Limb (tissue), 2 donors: ENCODE measurements around the gene WDR81.
A peak's percentile ranks its signal among the peaks of the same experiment; 100 is the strongest.
"Not testable (repeated sequence)": the region's sequence is repeated elsewhere in the genome, so short reads cannot be mapped to it uniquely, and the experiment has no call there.

ENCODE experiments used
- DNase-seq, 2 donors: peaks; one replicate each; pipeline ENCODE4 v3.0.0-alpha.2; 2016; ENCODE audit errors: extremely low spot score in 2 of 2

The WDR81 gene

DNA sequence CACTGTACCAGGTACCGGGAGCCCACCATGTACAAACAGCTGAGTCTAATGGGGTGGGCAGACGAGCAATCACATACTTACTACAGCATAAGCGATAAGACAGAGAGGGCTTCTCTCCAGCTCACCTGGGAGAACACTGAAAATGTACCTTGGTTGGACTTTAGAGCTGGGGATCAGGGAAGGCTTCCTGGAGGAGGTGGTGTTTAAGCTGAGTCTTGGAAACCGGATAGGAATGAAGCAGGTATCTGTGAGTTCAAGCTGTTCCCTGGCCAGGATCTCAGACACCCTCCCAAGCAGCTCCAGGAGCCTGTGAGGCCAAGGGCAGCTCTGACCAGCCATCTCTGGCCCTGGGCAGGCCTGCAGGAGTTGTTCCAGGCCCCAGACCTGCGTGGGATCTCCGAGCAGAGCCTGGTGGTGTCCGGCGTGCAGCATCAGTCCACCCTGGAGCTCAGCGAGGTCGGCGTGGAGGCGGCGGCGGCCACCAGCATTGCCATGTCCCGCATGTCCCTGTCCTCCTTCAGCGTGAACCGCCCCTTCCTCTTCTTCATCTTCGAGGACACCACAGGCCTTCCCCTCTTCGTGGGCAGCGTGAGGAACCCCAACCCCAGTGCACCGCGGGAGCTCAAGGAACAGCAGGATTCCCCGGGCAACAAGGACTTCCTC lies 29.4 kb downstream of the WDR81 start:
- DNase-seq, result no peak

DNA sequence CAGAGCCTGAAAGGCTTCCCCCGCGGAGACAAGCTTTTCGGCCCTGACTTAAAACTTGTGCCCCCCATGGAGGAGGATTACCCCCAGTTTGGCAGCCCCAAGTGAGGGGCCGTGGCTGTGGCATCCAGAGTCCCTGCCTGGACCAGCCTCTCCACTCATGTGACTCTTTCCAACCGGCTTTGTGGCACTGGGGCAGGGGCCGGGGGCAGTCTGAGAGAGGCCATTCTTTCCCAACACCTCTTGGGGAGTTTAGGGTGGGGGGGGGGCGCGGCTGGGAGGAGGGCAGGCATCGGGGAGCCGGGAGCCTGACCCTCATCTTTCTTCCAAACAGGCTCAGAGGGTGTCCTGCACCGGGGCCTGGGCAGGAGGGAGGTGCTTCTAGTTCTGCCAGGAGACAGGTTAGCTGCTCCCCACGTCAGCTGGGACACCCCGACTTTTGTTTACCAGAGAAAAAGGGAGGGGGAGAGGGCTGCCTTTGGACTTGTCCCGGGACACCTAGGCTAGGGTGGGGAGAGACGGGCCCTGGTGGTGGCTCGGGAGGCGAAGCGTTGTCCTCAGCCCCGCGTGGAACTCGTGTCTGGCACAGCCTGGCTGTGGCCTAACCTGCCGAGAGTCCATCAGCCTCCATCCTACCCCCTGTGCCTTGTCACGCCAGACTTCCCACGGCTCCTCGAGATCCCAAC lies 30.1 kb downstream of the WDR81 start:
- no peak for DNase-seq

- no peak for DNase-seq
These were observed 30.8 kb downstream of the WDR81 start for GRCh38 chr17:1755252-1755826.

- no peak for DNase-seq
These were observed 31.3 kb downstream of the WDR81 start for GRCh38 chr17:1755827-1756262.

DNA sequence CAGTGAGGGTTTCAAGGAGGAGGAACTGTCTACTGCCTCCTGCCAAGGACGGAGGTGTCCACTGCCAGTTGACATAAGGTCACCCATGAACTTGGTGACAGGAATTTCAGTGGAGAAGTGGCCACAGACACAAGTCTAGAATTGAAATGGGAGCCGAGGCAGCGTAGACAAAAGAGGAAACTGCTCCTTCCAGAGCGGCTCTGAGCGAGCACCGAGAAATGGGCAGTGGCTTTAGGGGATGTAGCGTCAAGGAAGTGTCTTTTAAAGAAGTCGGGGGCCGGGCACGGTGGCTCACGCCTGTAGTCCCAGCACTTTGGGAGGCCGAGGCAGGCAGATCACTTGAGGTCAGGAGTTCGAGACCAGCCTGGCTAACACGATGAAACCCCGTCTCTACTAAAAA lies 34.3 kb downstream of the WDR81 start:
- no peak for DNase-seq

DNA sequence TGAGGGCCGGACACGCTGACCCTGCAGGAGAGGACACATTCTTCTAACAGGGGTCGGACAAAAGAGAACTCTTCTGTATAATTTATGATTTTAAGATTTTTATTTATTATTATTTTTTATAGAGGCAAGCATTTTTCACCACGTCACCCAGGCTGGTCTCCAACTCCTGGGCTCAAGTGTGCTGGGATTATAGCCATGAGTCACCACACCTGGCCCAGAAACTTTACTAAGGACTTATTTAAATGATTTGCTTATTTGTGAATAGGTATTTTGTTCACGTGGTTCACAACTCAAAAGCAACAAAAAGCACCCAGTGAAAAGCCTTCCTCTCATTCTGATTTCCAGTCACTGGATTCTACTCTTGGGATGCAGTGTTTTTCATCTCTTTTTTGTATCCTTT lies 35.0 kb downstream of the WDR81 start:
- no peak for DNase-seq

DNA sequence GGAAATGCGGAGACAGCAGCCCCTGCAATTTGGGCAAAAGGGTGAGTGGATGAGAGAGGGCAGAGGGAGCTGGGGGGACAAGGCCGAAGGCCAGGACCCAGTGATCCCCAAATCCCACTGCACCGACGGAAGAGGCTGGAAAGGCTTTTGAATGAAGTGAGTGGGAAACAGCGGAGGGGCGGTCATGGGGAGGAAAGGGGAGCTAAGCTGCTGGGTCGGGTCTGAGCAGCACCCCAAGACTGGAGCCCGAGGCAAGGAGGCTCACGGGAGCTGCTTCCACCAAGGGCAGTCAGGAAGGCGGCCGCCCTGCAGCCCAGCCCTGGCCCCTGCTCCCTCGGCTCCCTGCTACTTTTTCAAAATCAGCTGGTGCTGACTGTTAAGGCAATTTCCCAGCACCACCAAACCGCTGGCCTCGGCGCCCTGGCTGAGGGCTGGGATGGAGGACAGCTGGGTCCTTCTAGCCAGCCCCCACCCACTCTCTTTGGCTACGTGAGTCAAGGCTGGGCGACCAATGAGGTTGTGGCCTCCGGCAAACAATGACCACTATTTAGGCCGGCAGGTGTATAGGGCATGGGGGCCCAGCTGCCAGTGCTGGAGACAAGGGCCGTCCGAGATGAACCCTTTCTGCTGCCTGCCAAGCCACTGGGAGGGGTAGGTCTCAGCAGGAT lies 37.9 kb downstream of the WDR81 start:
- no peak for DNase-seq

GRCh38 chr17:1762901-1763898 lies 38.7 kb downstream of the WDR81 start:
- peak; percentile 75 to 79 for DNase-seq

GRCh38 chr17:1764284-1764683 lies 39.8 kb downstream of the WDR81 start:
- DNase-seq, result peak; percentile 66 to 71

GRCh38 chr17:1764705-1765104 lies 40.2 kb downstream of the WDR81 start:
- not testable (repeated sequence) for DNase-seq

- no peak for DNase-seq
These were observed 41.1 kb downstream of the WDR81 start for GRCh38 chr17:1765576-1765975.

- no peak for DNase-seq
These were observed 42.1 kb downstream of the WDR81 start for GRCh38 chr17:1766382-1767135.

DNA sequence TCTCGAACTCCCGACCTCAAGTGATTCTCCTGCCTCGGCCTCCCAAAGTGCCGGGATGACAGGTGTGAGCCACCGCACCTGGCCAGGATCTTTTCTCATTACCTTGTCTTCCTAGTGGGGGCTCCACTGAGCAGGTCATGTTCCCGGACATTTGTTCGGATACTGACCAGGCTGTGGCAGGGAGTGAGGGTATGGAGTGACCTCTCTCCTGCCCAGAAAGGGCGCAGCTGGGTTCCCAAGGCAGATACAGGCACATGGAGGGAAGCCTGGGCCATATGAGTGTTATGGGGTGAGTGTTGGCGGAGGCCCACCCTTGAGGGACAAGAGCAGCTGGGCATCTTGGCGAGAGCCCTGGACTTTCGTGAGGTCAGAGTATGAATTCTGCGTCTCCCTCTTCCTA lies 42.9 kb downstream of the WDR81 start:
- DNase-seq, result no peak

GRCh38 chr17:1769822-1770477 lies 45.4 kb downstream of the WDR81 start:
- DNase-seq, result no peak

DNA sequence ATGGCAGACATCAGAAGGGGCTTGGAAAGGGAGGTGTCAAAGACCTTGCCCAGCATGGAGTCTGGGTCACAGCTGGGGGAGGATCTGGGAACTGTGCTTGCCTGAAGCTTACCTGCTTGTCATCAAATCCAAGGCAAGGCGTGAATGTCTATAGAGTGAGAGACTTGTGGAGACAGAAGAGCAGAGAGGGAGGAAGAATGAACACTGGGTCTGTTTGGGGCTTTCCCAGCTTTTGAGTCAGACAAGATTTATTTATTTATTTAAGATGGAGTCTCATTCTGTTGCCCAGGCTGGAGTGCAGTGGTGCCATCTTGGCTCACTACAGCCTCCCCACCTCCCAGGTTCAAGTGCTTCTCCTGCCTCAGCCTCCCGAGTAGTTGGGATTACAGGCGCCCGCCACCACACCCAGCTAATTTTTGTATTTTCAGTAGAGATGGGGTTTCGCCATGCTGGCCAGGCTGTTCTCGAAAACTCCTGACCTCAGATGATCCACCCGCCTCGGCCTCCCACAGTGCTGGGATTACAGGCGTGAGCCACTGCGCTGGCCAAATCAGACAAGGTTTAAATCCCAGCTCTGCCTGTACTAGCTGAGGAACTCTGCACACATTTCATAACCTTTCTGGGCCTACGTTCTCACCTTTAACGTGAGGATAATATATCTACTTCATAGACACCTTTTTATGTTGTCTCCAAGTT lies 48.6 kb downstream of the WDR81 start:
- DNase-seq, result not testable (repeated sequence)

GRCh38 chr17:1773696-1774181 lies 49.2 kb downstream of the WDR81 start:
- DNase-seq, result no peak

GRCh38 chr17:1774390-1775176 lies 50.1 kb downstream of the WDR81 start:
- DNase-seq, result no peak

GRCh38 chr17:1776328-1776727 lies 51.8 kb downstream of the WDR81 start:
- DNase-seq, result no peak
